ENCODE measurements around the gene HNRNPK.

HNRNPK gene

GRCh38 chr9:83932851-83933250 is 47.2 kb downstream of the HNRNPK start:
- no peak for DNase-seq

- no peak for DNase-seq
These were observed 48.0 kb downstream of the HNRNPK start for GRCh38 chr9:83932011-83932410.

DNA sequence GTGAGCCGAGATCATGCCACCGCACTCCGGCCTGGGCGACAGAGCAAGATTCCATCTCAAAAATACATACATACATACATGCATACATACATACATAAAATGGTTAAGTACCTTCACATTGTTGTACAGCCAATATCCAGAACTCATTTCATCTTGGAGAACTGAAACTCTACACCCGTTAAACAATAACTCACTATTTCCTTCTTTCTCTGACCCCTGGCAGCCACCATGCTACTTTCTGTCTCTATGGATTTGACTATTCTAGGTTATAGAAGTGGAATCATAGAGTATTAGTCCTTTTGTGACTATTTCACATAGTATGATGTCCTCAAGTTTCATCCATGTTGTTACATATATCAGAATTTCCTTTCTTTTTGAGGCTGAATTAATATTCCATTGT is 49.1 kb downstream of the HNRNPK start:
- DNase-seq, result no peak

DNA sequence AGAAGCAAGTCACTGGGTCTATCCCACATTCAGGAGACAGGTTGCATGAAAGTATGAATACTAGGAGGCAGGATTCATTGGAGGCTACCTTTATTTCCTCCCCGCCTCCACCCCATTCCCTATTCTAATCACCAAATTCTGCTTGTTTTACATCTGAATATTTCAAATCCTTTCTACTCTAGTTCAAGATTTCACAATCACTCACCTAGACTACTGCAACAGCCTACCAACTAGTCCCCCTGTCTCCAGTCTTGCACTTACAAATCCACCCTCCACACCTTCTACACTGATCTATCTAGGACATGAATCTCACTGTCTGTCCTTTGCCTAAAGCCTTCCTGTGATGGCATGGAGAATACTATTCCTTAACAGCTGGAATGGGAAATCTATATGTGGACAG is 52.4 kb downstream of the HNRNPK start:
- DNase-seq, result no peak

DNA sequence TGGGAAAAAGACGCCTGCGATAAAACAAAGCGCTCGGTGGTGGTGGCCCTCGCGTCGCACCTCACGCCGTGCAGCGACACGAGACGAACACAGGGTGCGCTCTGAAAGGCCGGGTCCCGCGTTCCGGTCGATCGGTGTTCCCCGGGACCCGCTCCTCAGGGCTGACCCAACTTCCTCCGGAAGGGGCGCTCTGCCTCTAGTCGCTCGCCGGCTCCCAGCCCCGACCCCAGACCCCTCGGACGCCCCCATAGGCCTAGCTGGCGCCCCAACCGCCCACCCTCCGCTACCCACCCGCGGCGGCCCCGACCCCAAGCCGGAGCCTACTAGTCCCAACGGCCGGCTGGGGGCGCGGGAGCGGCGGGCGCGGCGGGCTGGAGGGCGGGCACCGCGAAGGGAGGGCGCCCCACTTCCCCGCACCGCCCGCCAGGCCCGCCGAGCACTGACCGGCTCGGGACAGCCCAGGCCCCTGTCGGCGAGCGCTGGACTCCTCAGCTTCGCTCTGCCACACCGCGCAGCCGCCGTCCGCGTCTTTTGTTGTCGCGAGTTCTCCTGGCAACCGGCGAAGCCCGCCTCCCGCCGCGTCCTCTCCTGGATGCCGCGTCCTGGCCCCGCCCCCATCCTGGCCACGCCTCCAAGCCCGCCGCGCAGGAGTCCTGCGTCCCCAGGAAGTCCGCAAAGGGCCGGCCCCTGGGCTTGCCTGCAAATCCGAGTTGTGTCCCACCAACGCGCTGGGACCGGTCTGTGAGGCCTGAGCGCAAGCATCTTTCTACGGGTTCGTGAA is 58.9 kb downstream of the HNRNPK start, which contains the start of gene KIF27:
TSS of gene KIF27 (minus strand) at position 506 of the 781 bp plus-strand sequence. CDS start 5,841 bp downstream, outside the sequence.
- peak; percentile 98 to 99 for DNase-seq

DNA sequence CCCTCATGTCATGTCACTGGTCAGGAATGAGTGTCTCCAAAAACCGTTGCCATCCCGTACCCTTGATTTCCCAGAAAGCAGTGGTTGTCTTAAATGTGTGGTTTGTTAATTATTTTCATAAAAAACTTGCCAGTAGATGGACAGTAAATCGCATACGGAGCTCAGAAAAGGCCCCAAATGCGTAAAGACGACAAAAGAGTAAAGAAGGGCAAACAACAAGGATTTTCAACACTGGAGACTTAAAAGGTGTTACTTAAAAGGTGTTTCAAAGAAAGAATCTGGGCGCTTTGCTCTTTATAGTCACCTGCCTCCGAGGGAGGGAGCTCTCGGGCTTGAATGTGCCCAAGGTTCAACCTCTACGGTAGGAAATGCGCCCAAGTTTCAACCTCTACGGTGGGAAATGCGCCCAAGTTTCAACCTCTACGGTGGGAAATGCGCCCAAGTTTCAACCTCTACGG is 59.5 kb downstream of the HNRNPK start:
- DNase-seq, result no peak

DNA sequence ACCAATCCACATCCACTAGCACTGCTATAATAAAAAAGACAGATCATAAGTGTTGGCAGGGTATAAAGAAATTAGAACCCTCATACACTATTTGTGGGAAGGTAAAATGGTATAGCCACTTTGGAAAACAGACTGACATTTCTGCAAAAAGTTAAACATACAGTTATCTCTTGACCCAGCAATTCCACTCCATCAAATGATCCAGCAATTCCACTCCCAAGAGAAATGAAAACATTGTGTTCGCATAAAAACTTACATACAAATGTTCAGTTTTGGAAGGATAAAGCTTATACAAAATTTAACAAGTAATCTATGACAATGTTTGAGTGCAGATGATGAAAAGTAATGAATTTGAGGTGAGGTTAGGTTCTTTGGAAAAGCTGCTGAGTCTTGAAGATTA is 60.9 kb downstream of the HNRNPK start:
- no peak for DNase-seq
